NCI-H1092 treated with DMSO at 0.1 percent for 48 hours (cell line): ENCODE measurements around the gene JAG1.

Experiments used
- DNase-seq: peaks from one replicate; lab custom pipeline; 2025; lab: John Stamatoyannopoulos, UW

The JAG1 gene

DNA sequence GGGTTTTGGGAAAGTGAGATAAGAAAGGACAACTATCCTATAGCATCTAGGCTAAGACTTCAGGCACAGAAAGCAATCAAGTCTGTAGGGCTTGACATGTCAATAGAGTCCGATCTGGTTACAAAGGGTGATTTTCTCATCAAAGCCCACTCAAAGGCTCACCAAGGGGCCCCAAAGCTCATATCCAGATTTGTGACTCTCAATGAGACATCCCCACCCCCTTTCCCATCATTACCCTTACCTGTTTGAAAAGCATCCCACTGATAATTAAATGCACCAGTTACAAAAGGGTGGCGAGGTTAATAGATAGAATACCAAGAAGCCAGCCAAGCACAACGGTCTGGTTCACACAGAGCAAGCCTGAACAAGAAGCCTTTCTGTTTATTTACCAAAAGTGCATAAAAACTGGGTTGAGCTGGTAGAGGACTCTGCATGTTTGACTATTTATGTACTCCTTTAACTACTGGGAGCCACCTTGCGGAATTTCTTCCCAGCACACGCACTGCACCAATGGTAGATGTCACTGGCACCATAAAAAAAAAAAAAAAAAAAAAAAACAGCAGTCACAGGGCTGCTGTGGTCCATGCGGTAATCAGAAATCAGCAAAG lies 6.1 kb downstream of the JAG1 start:
- DNase-seq = no peak

GRCh38 chr20:10667077-10667401 lies 6.8 kb downstream of the JAG1 start:
- no peak for DNase-seq

GRCh38 chr20:10666221-10667076 lies 7.3 kb downstream of the JAG1 start:
- peak; percentile 63 for DNase-seq

DNA sequence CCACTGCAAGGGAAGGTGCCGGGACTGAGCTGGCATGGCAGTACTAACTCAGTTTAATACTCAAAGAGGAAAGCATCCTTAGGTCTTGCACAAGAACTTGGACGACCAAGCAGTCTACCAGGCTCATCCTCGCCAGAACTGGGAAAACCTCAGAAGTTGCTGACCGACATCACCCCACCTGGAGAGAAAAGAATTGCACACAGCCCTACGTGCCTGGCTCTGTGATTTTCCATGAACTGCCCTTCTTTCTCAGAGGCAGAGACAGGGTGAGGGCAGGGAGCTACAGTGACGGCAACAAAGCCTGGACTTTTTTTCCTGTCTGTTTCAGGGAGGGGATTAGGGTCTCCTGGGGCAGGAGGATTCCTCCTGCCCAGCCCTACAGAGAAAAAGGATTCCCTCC lies 8.0 kb downstream of the JAG1 start:
- DNase-seq = no peak

DNA sequence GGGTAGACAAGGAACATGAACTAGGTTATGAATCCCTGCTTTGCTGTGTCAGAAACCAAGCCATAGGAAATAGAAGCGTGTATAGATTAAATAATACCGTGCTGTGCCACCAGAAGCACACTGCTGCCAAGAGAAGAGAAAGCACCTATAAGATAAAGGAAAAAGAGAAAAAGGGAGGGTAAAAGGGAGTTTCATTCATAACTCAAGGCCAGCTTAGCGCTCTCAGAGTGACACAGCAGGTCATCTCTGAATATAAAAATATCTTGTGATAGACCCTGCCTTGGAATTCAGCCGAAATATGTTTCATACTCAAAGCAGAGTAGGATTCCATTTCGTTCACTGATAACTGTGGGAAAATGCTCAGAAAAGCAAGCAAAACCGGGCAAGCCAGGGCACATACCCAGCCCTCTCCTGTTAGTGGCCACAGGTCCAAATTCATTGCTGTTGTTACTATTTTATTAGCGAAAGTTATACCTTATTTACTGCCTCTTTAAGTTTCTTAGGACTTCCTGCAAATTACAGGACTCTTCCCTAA lies 8.7 kb downstream of the JAG1 start:
- no peak for DNase-seq

DNA sequence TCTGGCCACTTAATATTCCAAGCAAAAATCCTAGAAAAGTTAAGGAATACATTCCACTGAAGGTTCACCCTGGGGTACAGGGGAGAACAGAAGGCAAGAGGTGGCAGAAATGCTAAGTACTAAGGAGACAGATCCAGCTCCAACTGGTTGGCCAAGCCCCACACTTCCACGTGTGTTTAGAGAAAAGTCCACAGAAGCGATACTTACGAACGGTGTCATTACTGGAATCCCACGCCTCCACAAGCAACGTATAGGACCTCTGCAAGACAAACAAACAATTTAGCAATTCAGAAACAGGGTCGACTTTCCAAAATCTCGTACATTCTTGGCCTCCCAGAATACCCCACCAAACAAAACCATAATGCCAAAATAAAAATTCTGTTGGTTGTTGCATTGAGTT lies 10.0 kb downstream of the JAG1 start:
- DNase-seq = no peak

GRCh38 chr20:10662661-10663458 lies 10.9 kb downstream of the JAG1 start:
- DNase-seq = no peak

DNA sequence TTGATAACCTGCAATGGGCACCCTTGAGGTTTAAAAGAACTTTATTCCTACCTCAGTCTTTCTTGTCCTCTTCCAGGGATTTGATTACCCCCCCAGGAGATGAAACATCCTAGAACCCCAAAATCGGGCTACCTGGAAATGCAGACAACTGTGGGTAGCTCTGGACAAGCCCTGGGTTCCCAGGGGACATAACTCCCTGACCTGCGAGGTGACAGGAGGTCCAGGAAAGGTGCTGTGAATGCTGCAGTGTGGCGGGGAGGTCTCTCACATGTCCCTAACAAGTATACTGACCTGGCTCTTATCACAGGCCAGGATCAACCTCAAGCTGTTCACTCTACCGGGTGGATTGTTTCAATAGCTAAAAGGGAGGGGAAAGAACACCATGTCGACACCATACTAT lies 11.6 kb downstream of the JAG1 start:
- no peak for DNase-seq

DNA sequence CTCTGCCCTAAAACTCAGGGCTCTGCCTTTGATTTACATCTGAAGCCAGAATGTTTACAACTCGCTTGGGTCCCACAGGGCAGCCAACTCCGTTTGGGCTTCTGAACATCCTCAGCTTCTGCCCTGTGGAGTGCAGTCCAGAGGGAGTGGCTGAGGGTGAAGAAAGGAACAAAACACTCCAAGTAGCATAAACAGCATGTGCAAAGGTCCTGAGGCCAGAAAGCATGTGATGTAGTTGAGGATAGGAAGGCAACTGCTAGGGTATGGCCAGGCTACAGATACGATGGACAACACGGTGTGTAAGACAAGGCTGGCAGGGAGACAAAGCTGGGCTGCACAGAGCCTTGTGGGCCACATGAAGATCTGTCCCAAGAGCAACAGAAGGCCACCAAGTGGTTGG lies 12.5 kb downstream of the JAG1 start:
- DNase-seq = no peak

GRCh38 chr20:10660661-10661060 lies 13.1 kb downstream of the JAG1 start:
- no peak for DNase-seq

DNA sequence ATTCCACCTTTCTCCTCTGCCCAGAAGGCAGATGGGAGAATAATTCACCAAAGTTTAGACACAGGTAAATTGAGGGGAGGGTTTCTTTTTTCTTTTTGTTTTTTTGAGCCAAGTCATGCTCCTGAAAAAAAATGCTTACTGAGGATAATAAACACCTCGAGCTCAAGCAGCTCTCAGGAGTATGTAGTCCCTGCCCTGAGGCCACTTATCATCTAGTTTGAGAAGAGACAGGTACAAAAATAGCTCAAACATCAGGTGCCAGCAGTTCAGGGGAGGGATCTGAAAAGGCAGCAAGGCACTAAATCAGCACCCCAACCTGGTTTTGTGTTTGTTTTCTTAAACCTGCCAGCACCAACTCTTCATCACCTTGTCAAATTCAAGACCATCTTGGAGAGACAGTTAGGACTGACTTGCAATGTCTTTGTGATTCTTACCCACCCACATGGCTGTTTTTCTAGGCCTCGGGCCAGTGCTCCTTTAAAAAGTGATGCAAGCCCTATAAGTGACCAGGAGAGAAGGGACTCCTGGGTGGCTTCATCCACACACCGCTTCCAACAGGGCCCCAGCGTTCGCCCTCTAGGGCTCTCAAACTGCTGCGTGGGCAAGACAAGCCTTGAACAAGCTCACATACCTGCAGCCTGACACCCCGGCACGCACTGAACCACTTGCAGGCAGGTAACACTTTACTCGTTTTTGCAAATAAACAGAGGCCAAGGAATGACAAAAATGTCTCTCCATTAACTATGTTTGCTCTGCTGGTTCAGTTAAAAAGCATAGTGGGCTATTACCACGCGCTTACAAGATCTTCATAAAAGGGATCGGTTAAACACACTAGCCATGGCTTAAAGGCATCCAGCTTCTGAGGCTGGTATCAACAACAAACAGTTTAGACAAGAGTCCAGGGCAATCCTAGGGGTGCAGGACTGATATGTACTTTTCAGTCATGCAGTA lies 13.9 kb downstream of the JAG1 start:
- DNase-seq = no peak

- DNase-seq = no peak
Measured at GRCh38 chr20:10658876-10659632, 14.7 kb downstream of the JAG1 start.

- no peak for DNase-seq
Measured at GRCh38 chr20:10658051-10658823, 15.6 kb downstream of the JAG1 start.

- no peak for DNase-seq
Measured at GRCh38 chr20:10657453-10657852, 16.3 kb downstream of the JAG1 start.

GRCh38 chr20:10655720-10656669 lies 17.8 kb downstream of the JAG1 start:
- DNase-seq = no peak

DNA sequence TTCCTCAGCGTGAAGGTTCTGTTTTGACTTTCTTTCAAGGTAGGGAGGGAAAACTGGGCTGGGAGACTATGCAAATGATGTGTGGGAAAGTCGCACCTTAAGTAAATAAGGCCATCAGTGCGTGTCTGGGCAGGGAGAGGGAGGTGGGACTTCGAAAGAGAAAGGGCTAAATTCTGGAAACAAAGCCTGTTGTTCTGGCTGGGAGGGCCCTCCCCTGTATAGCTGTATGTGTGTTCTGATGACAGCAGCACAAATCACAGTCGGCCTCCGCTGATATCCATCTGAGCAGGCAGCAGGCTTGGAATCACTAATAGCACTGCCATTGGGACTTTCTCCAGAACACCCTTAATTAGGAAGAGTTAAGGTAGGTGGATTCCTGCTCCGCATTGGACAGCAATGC lies 19.2 kb downstream of the JAG1 start:
- no peak for DNase-seq

GRCh38 chr20:10654250-10654610 lies 19.6 kb downstream of the JAG1 start:
- no peak for DNase-seq

DNA sequence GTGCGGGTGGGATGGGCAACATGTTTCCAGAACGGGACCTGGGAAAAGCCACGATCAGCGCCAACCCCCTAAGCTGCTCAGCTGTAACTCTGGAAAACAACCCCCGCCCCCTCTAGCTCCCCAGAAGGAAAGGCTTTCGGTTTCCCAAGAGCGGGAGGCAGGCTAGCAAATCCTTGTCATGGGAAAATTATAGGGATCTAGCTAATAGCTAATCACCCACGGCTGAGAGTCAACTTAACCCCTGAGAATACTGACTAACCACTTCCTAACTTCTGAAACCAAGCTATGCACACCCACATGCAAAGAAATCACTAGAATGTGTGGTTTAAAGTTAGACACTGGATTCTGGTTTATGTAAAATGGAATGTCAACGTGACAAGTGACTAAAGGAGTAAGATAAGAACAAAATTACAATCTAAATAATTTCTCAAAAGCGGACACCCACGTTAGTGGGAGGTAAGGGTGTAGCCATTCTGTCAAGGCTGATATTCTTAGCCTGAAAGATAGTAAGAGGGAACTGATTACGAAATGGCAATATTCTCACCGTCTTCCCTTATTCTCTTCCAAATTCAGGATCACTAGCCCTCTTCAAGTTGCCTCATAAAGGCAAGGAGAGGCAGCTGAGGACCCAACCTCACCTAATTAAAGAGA lies 20.1 kb downstream of the JAG1 start:
- DNase-seq = no peak
